H1 (cell line): ENCODE data around the gene DDC. TPM values are rescaled to one million over a fixed set of nuclear protein-coding genes. Genes with fewer than 3 reads are reported as not detected.

ENCODE experiments used
- CBX5 ChIP-seq: fragments of 300-800, 300-1000 bp; sonication (generic); IDR thresholded peaks from 2 replicates; pipeline ENCODE4 v1.7.1; 2016; ENCODE audit warnings: antibody characterized with exemption, low read length, low read depth
- E2F6 ChIP-seq: IDR thresholded peaks from 2 replicates; pipeline ENCODE4 v1.6.1; 2012; ENCODE audit warnings: inconsistent platforms
- EGR1 ChIP-seq: IDR thresholded peaks from 2 replicates; pipeline ENCODE4 v1.6.1; 2011; ENCODE audit warnings: low read depth, low read length, borderline replicate concordance
- HDAC2 ChIP-seq, 2 experiments: fragments of 300-600 bp in 1 of 2; sonication (generic) in 1 of 2; IDR thresholded peaks; 2 replicates each; pipeline ENCODE4 v1.6.1; 2011 to 2012; ENCODE audit warnings: low read depth in 2 of 2, low read length in 2 of 2, mild to moderate bottlenecking in 2 of 2, moderate library complexity in 2 of 2, borderline replicate concordance in 1 of 2, inconsistent platforms in 1 of 2
- JUN ChIP-seq: IDR thresholded peaks from 2 replicates; pipeline ENCODE4 v1.6.1; 2011; ENCODE audit warnings: low read depth, mild to moderate bottlenecking, improper control_type of control experiment, low read length
- JUND ChIP-seq: IDR thresholded peaks from 2 replicates; pipeline ENCODE4 v1.6.1; 2011; ENCODE audit warnings: mild to moderate bottlenecking, improper control_type of control experiment, low read length
- NRF1 ChIP-seq: IDR thresholded peaks from 2 replicates; pipeline ENCODE4 v1.6.1; 2011; ENCODE audit warnings: mild to moderate bottlenecking, low read depth, low read length, improper control_type of control experiment
- SIX5 ChIP-seq: IDR thresholded peaks from 2 replicates; pipeline ENCODE4 v1.6.1; 2011; ENCODE audit warnings: mild to moderate bottlenecking, low read depth, low read length
- TEAD4 ChIP-seq: IDR thresholded peaks from 2 replicates; pipeline ENCODE4 v1.6.1; 2012; ENCODE audit warnings: low read depth, low read length, inconsistent platforms, mixed read lengths
- YY1 ChIP-seq: IDR thresholded peaks from 2 replicates; pipeline ENCODE4 v1.6.1; 2011; ENCODE audit warnings: low read depth, mild to moderate bottlenecking, low read length
- polyA plus RNA-seq, 7 experiments: library from polyadenylated mRNA; depleted of rRNA in 3 of 7; stranded (reverse) in 5 of 7; unstranded in 2 of 7; fragments of >200 nt in 5 of 7; fragments of 200-250 nt in 2 of 7; gene quantifications; 1 replicate in 5 of 7; 2 replicates in 1 of 7; 4 replicates in 1 of 7; pipeline versions ENCODE4 v1.2.1 to v1.2.3, GENCODE V29; 2011 to 2013; ENCODE audit warnings: missing spikeins in 2 of 7, mixed read lengths in 2 of 7
- total RNA-seq: library from RNA; stranded (reverse); fragmentation: NEBNext Ultra II Directional; extraction: Animal tissue kit (Norgen Biotek cat#: 25700); gene quantifications from 2 replicates; pipeline ENCODE4 v1.2.1, GENCODE V29; 2021
- TF ChIP-seq, protein P1 (sequence below): fragments of 300-600 bp; sonication (generic); IDR thresholded peaks from 2 replicates; pipeline ENCODE4 v1.7.1; 2012; ENCODE audit warnings: low read length, moderate library complexity, mild to moderate bottlenecking, inconsistent platforms; ENCODE audit not compliant: insufficient replicate concordance

DDC gene
- total and polyA plus RNA-seq, 2 of the 8 experiments (the other 6 are each of a cell fraction or from before 2014, with no cell fraction given), result 0.05 TPM; not detected in 1

- TF ChIP-seq, protein P1, sequence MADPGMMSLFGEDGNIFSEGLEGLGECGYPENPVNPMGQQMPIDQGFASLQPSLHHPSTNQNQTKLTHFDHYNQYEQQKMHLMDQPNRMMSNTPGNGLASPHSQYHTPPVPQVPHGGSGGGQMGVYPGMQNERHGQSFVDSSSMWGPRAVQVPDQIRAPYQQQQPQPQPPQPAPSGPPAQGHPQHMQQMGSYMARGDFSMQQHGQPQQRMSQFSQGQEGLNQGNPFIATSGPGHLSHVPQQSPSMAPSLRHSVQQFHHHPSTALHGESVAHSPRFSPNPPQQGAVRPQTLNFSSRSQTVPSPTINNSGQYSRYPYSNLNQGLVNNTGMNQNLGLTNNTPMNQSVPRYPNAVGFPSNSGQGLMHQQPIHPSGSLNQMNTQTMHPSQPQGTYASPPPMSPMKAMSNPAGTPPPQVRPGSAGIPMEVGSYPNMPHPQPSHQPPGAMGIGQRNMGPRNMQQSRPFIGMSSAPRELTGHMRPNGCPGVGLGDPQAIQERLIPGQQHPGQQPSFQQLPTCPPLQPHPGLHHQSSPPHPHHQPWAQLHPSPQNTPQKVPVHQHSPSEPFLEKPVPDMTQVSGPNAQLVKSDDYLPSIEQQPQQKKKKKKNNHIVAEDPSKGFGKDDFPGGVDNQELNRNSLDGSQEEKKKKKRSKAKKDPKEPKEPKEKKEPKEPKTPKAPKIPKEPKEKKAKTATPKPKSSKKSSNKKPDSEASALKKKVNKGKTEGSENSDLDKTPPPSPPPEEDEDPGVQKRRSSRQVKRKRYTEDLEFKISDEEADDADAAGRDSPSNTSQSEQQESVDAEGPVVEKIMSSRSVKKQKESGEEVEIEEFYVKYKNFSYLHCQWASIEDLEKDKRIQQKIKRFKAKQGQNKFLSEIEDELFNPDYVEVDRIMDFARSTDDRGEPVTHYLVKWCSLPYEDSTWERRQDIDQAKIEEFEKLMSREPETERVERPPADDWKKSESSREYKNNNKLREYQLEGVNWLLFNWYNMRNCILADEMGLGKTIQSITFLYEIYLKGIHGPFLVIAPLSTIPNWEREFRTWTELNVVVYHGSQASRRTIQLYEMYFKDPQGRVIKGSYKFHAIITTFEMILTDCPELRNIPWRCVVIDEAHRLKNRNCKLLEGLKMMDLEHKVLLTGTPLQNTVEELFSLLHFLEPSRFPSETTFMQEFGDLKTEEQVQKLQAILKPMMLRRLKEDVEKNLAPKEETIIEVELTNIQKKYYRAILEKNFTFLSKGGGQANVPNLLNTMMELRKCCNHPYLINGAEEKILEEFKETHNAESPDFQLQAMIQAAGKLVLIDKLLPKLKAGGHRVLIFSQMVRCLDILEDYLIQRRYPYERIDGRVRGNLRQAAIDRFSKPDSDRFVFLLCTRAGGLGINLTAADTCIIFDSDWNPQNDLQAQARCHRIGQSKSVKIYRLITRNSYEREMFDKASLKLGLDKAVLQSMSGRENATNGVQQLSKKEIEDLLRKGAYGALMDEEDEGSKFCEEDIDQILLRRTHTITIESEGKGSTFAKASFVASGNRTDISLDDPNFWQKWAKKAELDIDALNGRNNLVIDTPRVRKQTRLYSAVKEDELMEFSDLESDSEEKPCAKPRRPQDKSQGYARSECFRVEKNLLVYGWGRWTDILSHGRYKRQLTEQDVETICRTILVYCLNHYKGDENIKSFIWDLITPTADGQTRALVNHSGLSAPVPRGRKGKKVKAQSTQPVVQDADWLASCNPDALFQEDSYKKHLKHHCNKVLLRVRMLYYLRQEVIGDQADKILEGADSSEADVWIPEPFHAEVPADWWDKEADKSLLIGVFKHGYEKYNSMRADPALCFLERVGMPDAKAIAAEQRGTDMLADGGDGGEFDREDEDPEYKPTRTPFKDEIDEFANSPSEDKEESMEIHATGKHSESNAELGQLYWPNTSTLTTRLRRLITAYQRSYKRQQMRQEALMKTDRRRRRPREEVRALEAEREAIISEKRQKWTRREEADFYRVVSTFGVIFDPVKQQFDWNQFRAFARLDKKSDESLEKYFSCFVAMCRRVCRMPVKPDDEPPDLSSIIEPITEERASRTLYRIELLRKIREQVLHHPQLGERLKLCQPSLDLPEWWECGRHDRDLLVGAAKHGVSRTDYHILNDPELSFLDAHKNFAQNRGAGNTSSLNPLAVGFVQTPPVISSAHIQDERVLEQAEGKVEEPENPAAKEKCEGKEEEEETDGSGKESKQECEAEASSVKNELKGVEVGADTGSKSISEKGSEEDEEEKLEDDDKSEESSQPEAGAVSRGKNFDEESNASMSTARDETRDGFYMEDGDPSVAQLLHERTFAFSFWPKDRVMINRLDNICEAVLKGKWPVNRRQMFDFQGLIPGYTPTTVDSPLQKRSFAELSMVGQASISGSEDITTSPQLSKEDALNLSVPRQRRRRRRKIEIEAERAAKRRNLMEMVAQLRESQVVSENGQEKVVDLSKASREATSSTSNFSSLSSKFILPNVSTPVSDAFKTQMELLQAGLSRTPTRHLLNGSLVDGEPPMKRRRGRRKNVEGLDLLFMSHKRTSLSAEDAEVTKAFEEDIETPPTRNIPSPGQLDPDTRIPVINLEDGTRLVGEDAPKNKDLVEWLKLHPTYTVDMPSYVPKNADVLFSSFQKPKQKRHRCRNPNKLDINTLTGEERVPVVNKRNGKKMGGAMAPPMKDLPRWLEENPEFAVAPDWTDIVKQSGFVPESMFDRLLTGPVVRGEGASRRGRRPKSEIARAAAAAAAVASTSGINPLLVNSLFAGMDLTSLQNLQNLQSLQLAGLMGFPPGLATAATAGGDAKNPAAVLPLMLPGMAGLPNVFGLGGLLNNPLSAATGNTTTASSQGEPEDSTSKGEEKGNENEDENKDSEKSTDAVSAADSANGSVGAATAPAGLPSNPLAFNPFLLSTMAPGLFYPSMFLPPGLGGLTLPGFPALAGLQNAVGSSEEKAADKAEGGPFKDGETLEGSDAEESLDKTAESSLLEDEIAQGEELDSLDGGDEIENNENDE, result no peak
- TF ChIP-seq CBX5 (no peak), SIX5 (no peak), JUND (no peak), EGR1 (no peak), NRF1 (no peak), TEAD4 (no peak), E2F6 (no peak), YY1 (no peak), JUN (no peak), HDAC2 (IDR thresholded peaks at IDR 0.05; ENCODE audit: borderline replicate concordance in 1 of 2, low read depth in 2 of 2, low read length in 2 of 2) (no peak)
Observed at GRCh38 chr7:50455658-50456057, 109.5 kb downstream of the DDC start (continued).
